WTC11 (cell line): Measurements from ENCODE around the gene PKDCC. TPM values are rescaled to one million over a fixed set of nuclear protein-coding genes. Genes with fewer than 3 reads are reported as not detected.

Experiments
- ATAC-seq: fragments of 200-7000 bp; cut with Tn5 transposase; 2 replicates; pipeline ENCODE4 v1.10.0; 2021; ENCODE audit warnings: mild to moderate bottlenecking, moderate library complexity
- CTCF ChIA-PET: fragments of 300-600 bp; sonication (Branson Sonifier 250); formaldehyde crosslinking; loops from one replicate; lab custom pipeline; 2021; ENCODE audit warnings: antibody characterized with exemption; lab: Charles Lee
- POLR2A ChIA-PET: fragments of 350-600 bp; sonication (Branson Sonifier 250); formaldehyde crosslinking; loops from one replicate; lab custom pipeline; 2021; ENCODE audit warnings: antibody characterized with exemption; lab: Charles Lee
- DNase-seq: peaks from one replicate; pipeline ENCODE4 v3.0.0; 2021; ENCODE audit warnings: low spot score
- H3K27ac Mint-ChIP-seq: 2 replicates; pipeline ENCODE4 v1.8.0; 2021; ENCODE audit warnings: mixed read lengths
- H3K27me3 Mint-ChIP-seq: 2 replicates; pipeline ENCODE4 v1.8.0; 2021; ENCODE audit warnings: low read depth, mild to moderate bottlenecking, moderate library complexity, mixed read lengths
- H3K36me3 Mint-ChIP-seq: 2 replicates; pipeline ENCODE4 v1.8.0; 2021; ENCODE audit warnings: mixed read lengths
- H3K4me1 Mint-ChIP-seq: 2 replicates; pipeline ENCODE4 v1.8.0; 2022; ENCODE audit warnings: mixed read lengths
- H3K4me3 Mint-ChIP-seq: 2 replicates; pipeline ENCODE4 v1.8.0; 2021; ENCODE audit warnings: mild to moderate bottlenecking, moderate library complexity, mixed read lengths
- H3K9me3 Mint-ChIP-seq: 2 replicates; pipeline ENCODE4 v1.8.0; 2021; ENCODE audit warnings: mixed read lengths
- ARID4B ChIP-seq: sonication (generic); formaldehyde crosslinking; IDR thresholded peaks from 2 replicates; pipeline ENCODE4 v1.8.0; 2023; ENCODE audit warnings: missing genetic modification reagents, mild to moderate bottlenecking, borderline replicate concordance
- CTCF ChIP-seq: fragments of 200-600 bp; IDR thresholded peaks from 2 replicates; pipeline ENCODE4 v1.8.0; 2022; ENCODE audit warnings: antibody characterized with exemption
- ETV6 ChIP-seq: sonication (generic); formaldehyde crosslinking; IDR thresholded peaks from 2 replicates; pipeline ENCODE4 v1.8.1; 2022; ENCODE audit warnings: mild to moderate bottlenecking, missing genetic modification reagents
- GABPB1 ChIP-seq: sonication (generic); formaldehyde crosslinking; IDR thresholded peaks from 2 replicates; pipeline ENCODE4 v1.8.1; 2023; ENCODE audit warnings: mild to moderate bottlenecking, missing genetic modification reagents
- JAZF1 ChIP-seq: fragments of 250-450 bp; sonication (Bioruptor Pico); IDR thresholded peaks from 2 replicates; pipeline ENCODE4 v1.9.0; 2021; ENCODE audit warnings: moderate library complexity, mild to moderate bottlenecking, inconsistent platforms
- NFE2L1 ChIP-seq: sonication (generic); formaldehyde crosslinking; IDR thresholded peaks from 2 replicates; pipeline ENCODE4 v1.8.1; 2023; ENCODE audit warnings: missing genetic modification reagents
- NR1H2 ChIP-seq: sonication (generic); formaldehyde crosslinking; IDR thresholded peaks from 2 replicates; pipeline ENCODE4 v1.9.0; 2021; ENCODE audit warnings: mild to moderate bottlenecking, moderate library complexity, missing genetic modification reagents
- SP1 ChIP-seq: sonication (generic); formaldehyde crosslinking; conservative IDR thresholded peaks from 2 replicates; pipeline ENCODE4 v1.8.1; 2022; ENCODE audit warnings: missing genetic modification reagents
- TEAD1 ChIP-seq: sonication (generic); formaldehyde crosslinking; IDR thresholded peaks from 2 replicates; pipeline ENCODE4 v1.8.0; 2022; ENCODE audit warnings: mild to moderate bottlenecking, missing genetic modification reagents
- TEAD4 ChIP-seq: sonication (generic); formaldehyde crosslinking; IDR thresholded peaks from 2 replicates; pipeline ENCODE4 v1.8.0; 2022; ENCODE audit warnings: mild to moderate bottlenecking, missing genetic modification reagents
- ZBTB21 ChIP-seq: sonication (generic); formaldehyde crosslinking; IDR thresholded peaks from 2 replicates; pipeline ENCODE4 v1.8.1; 2023; ENCODE audit warnings: mild to moderate bottlenecking, missing genetic modification reagents, borderline replicate concordance
- ZBTB43 ChIP-seq: sonication (generic); formaldehyde crosslinking; IDR thresholded peaks from 2 replicates; pipeline ENCODE4 v1.8.1; 2023; ENCODE audit warnings: mild to moderate bottlenecking, missing genetic modification reagents
- ZNF396 ChIP-seq: fragments of 250-450 bp; sonication (Bioruptor Pico); IDR thresholded peaks from 2 replicates; pipeline ENCODE4 v1.8.0; 2021; ENCODE audit warnings: mild to moderate bottlenecking, moderate library complexity, borderline replicate concordance
- ZNF425 ChIP-seq: fragments of 250-450 bp; sonication (Bioruptor Pico); conservative IDR thresholded peaks from 2 replicates; pipeline ENCODE4 v1.9.0; 2021; ENCODE audit warnings: mild to moderate bottlenecking
- total RNA-seq: library from RNA; stranded (reverse); gene quantifications from 3 replicates; pipeline ENCODE4 v1.2.3, GENCODE V29; 2021
- TF ChIP-seq, protein P1 (sequence below): sonication (generic); formaldehyde crosslinking; IDR thresholded peaks from 2 replicates; pipeline ENCODE4 v1.8.1; 2023; ENCODE audit warnings: mild to moderate bottlenecking, missing genetic modification reagents
- TF ChIP-seq, protein P2 (sequence below): fragments of 250-450 bp; sonication (Bioruptor Pico); IDR thresholded peaks from 2 replicates; pipeline ENCODE4 v1.9.0; 2021; ENCODE audit warnings: mild to moderate bottlenecking
- TF ChIP-seq, protein P3 (sequence below): sonication (generic); formaldehyde crosslinking; conservative IDR thresholded peaks from 2 replicates; pipeline ENCODE4 v1.8.1; 2023; ENCODE audit warnings: mild to moderate bottlenecking, low read depth, missing genetic modification reagents, moderate library complexity

PKDCC gene
- total RNA-seq, 1 experiment from 2014 or later, result 27.3 TPM

DNA sequence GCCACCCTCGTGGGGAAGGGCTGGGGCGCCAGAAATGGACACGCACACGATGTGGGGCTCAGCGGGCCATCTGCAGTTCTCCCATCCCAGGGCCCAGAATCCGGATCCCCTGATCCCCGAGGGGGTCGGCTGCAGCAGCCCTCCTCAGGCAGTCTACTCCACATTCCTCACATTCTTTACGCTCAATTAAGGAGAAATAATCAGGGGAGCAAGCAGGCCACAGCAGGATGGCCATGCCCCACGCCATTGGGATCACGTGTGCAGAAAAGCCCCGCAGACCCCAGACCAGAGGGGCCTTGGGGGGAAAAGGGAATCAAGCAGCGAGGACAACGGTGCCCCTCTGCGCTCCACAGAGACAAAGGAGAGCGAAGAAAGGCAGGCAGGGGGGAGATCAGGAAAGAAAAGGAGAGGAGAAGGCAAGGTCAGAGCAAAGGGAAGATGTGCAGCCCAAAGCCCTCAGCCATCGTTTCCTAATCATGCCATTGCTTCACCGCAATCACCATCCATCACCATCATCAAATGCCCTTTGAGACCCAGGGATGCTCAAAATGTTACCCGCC lies 17.5 kb upstream of the PKDCC start (continued):
- no peak for TF ChIP-seq ARID4B (CRISPR knock-in tag)
- TF ChIP-seq, protein P1, sequence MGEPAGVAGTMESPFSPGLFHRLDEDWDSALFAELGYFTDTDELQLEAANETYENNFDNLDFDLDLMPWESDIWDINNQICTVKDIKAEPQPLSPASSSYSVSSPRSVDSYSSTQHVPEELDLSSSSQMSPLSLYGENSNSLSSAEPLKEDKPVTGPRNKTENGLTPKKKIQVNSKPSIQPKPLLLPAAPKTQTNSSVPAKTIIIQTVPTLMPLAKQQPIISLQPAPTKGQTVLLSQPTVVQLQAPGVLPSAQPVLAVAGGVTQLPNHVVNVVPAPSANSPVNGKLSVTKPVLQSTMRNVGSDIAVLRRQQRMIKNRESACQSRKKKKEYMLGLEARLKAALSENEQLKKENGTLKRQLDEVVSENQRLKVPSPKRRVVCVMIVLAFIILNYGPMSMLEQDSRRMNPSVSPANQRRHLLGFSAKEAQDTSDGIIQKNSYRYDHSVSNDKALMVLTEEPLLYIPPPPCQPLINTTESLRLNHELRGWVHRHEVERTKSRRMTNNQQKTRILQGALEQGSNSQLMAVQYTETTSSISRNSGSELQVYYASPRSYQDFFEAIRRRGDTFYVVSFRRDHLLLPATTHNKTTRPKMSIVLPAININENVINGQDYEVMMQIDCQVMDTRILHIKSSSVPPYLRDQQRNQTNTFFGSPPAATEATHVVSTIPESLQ (CRISPR knock-in tag), result peak; percentile 37; the same call in 1 of the 2 replicates

GRCh38 chr2:42030829-42031228 lies 17.0 kb upstream of the PKDCC start:
- POLR2A ChIA-PET, result interaction anchor here (1.0 to 1.3 kb wide), 2 partner anchors 16 to 135 kb away, joined by 3 read pairs; no protein-coding TSS in a partner anchor
- Mint-ChIP-seq H3K27ac (no peak overlapping the region), H3K4me1 (peaks cover 55% of the 10 kb centered on the region)

More at GRCh38 chr2:42030829-42031228, 17.0 kb upstream of the PKDCC start:
- H3K9me3 Mint-ChIP-seq, result no peaks in the 10 kb centered on the region
- TF ChIP-seq CTCF (no peak), TEAD1 (CRISPR knock-in tag) (no peak), JAZF1 (no peak), ZBTB21 (no peak), ZBTB43 (CRISPR knock-in tag) (no peak), NFE2L1 (no peak), GABPB1 (CRISPR knock-in tag) (no peak), NR1H2 (CRISPR knock-in tag) (no peak), ZNF396 (no peak), ZNF425 (CRISPR knock-in tag) (no peak), ETV6 (CRISPR knock-in tag) (no peak), TEAD4 (CRISPR knock-in tag) (no peak), SP1 (no peak)
- TF ChIP-seq, protein P2, sequence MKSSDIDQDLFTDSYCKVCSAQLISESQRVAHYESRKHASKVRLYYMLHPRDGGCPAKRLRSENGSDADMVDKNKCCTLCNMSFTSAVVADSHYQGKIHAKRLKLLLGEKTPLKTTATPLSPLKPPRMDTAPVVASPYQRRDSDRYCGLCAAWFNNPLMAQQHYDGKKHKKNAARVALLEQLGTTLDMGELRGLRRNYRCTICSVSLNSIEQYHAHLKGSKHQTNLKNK (CRISPR knock-in tag), result no peak
- TF ChIP-seq, protein P3, sequence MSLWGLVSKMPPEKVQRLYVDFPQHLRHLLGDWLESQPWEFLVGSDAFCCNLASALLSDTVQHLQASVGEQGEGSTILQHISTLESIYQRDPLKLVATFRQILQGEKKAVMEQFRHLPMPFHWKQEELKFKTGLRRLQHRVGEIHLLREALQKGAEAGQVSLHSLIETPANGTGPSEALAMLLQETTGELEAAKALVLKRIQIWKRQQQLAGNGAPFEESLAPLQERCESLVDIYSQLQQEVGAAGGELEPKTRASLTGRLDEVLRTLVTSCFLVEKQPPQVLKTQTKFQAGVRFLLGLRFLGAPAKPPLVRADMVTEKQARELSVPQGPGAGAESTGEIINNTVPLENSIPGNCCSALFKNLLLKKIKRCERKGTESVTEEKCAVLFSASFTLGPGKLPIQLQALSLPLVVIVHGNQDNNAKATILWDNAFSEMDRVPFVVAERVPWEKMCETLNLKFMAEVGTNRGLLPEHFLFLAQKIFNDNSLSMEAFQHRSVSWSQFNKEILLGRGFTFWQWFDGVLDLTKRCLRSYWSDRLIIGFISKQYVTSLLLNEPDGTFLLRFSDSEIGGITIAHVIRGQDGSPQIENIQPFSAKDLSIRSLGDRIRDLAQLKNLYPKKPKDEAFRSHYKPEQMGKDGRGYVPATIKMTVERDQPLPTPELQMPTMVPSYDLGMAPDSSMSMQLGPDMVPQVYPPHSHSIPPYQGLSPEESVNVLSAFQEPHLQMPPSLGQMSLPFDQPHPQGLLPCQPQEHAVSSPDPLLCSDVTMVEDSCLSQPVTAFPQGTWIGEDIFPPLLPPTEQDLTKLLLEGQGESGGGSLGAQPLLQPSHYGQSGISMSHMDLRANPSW (CRISPR knock-in tag), result no peak
- TF ChIP-seq, all 79 proteins: peak for 0
- no peak for DNase-seq
- H3K27me3 Mint-ChIP-seq, result peaks cover 34% of the 10 kb centered on the region
- no peak overlapping the region for H3K4me3 Mint-ChIP-seq
- ATAC-seq, result no peak
- CTCF ChIA-PET, result interaction anchor here (0.8 to 2.6 kb wide), 2 partner anchors 10 to 24 kb away, joined by 3 to 19 read pairs; no protein-coding TSS in a partner anchor
- H3K36me3 Mint-ChIP-seq, result no peaks in the 10 kb centered on the region
